PC-9 (cell line): Measurements from ENCODE around the gene TCAF1.
"Not testable (repeated sequence)": the region's sequence is repeated elsewhere in the genome, so short reads cannot be mapped to it uniquely, and the experiment has no call there.

Experiments used
- CTCF ChIP-seq: fragments of 200-600 bp; sonication (generic); conservative IDR thresholded peaks from 2 replicates; pipeline ENCODE4 v1.6.1; 2017; ENCODE audit warnings: mixed run types, antibody characterized with exemption, mild to moderate bottlenecking, moderate library complexity
- EZH2 ChIP-seq: fragments of 200-600 bp; sonication (generic); IDR thresholded peaks from 2 replicates; pipeline ENCODE4 v1.8.0; 2017; ENCODE audit warnings: antibody characterized with exemption, low read depth

GRCh38 chr7:143836622-143837021 lies 65.4 kb downstream of the TCAF1 start:
- TF ChIP-seq CTCF, EZH2: not testable (repeated sequence)
